HepG2 (cell line): ENCODE results near the gene METAP2. TPM values are rescaled to one million over a fixed set of nuclear protein-coding genes. Genes with fewer than 3 reads are reported as not detected.

Experiments used
- BORCS8-MEF2B ChIP-seq: sonication (generic); formaldehyde crosslinking; IDR thresholded peaks from 2 replicates; pipeline ENCODE4 v1.8.0; 2022; ENCODE audit warnings: mild to moderate bottlenecking, missing genetic modification reagents
- CREB3 ChIP-seq: sonication (generic); formaldehyde crosslinking; IDR thresholded peaks from 2 replicates; pipeline ENCODE4 v1.5.0; 2020; ENCODE audit warnings: missing genetic modification reagents
- CREBL2 ChIP-seq: sonication (generic); formaldehyde crosslinking; IDR thresholded peaks from 2 replicates; pipeline ENCODE4 v1.8.1; 2023; ENCODE audit warnings: missing genetic modification reagents, mild to moderate bottlenecking, borderline replicate concordance
- EED ChIP-seq: sonication (generic); formaldehyde crosslinking; IDR thresholded peaks from 2 replicates; pipeline ENCODE4 v1.5.0; 2020; ENCODE audit warnings: mild to moderate bottlenecking, missing genetic modification reagents
- ELK4 ChIP-seq: sonication (generic); formaldehyde crosslinking; IDR thresholded peaks from 2 replicates; pipeline ENCODE4 v1.9.0; 2021; ENCODE audit warnings: missing genetic modification reagents, borderline replicate concordance
- FLYWCH1 ChIP-seq: sonication (generic); formaldehyde crosslinking; IDR thresholded peaks from 2 replicates; pipeline ENCODE4 v1.8.1; 2023; ENCODE audit warnings: mild to moderate bottlenecking, missing genetic modification reagents
- HNRNPLL ChIP-seq: fragments of 200-400 bp; formaldehyde crosslinking; IDR thresholded peaks from 2 replicates; pipeline ENCODE4 v1.6.1; 2017; ENCODE audit warnings: mild to moderate bottlenecking, low read depth, low read length; ENCODE audit not compliant: poor library complexity, severe bottlenecking
- KLF12 ChIP-seq: sonication (generic); formaldehyde crosslinking; IDR thresholded peaks from 2 replicates; pipeline ENCODE4 v1.4.0; 2020; ENCODE audit warnings: missing genetic modification reagents, borderline replicate concordance
- MAF1 ChIP-seq: sonication (generic); formaldehyde crosslinking; IDR thresholded peaks from 2 replicates; pipeline ENCODE4 v1.5.0; 2020; ENCODE audit warnings: missing genetic modification reagents, borderline replicate concordance
- MAZ ChIP-seq, 2 experiments: sonication (generic) in 1 of 2; formaldehyde crosslinking in 1 of 2; IDR thresholded peaks; 2 replicates each; pipeline versions ENCODE4 v1.5.0 to v1.6.1; 2012 to 2020; ENCODE audit warnings: low read depth in 2 of 2, mild to moderate bottlenecking in 2 of 2, borderline replicate concordance in 1 of 2, improper control_type of control experiment in 1 of 2, low read length in 1 of 2, missing genetic modification reagents in 1 of 2, moderate library complexity in 1 of 2
- MTF2 ChIP-seq: sonication (generic); formaldehyde crosslinking; IDR thresholded peaks from 2 replicates; pipeline ENCODE4 v1.5.0; 2020; ENCODE audit warnings: missing genetic modification reagents, borderline replicate concordance
- NFRKB ChIP-seq: fragments of 450-650 bp; IDR thresholded peaks from 2 replicates; pipeline ENCODE4 v1.6.1; 2017
- SOX6 ChIP-seq, 2 experiments: fragments of 450-650 bp in 1 of 2; sonication (generic) in 1 of 2; formaldehyde crosslinking in 1 of 2; IDR thresholded peaks; 2 replicates each; pipeline versions ENCODE4 v1.4.0 to v1.6.1; 2017 to 2020; ENCODE audit warnings: antibody characterized with exemption in 1 of 2, mild to moderate bottlenecking in 1 of 2, missing genetic modification reagents in 1 of 2
- TFAP4 ChIP-seq: sonication (generic); IDR thresholded peaks from 2 replicates; pipeline ENCODE4 v1.6.1; 2016; ENCODE audit warnings: low read depth, borderline replicate concordance
- THAP11 ChIP-seq: IDR thresholded peaks from 2 replicates; pipeline ENCODE4 v1.6.1; 2016; ENCODE audit warnings: missing biosample characterization, missing genetic modification reagents
- TOE1 ChIP-seq: sonication (generic); formaldehyde crosslinking; IDR thresholded peaks from 2 replicates; pipeline ENCODE4 v1.4.0; 2020; ENCODE audit warnings: mild to moderate bottlenecking, missing genetic modification reagents
- U2AF1 ChIP-seq: fragments of 200-400 bp; formaldehyde crosslinking; optimal IDR thresholded peaks from 2 replicates; pipeline ENCODE3; 2017; ENCODE audit warnings: mild to moderate bottlenecking, low read depth, low read length
- ZBTB20 ChIP-seq: sonication (generic); formaldehyde crosslinking; IDR thresholded peaks from 2 replicates; pipeline ENCODE4 v1.8.1; 2023; ENCODE audit warnings: missing genetic modification reagents, low read depth, mild to moderate bottlenecking, borderline replicate concordance
- ZNF275 ChIP-seq: sonication (generic); formaldehyde crosslinking; IDR thresholded peaks from 2 replicates; pipeline ENCODE4 v1.8.0; 2022; ENCODE audit warnings: missing genetic modification reagents, mild to moderate bottlenecking, inconsistent platforms, borderline replicate concordance
- ZNF556 ChIP-seq: sonication (generic); formaldehyde crosslinking; IDR thresholded peaks from 2 replicates; pipeline ENCODE4 v1.4.0; 2020; ENCODE audit warnings: mild to moderate bottlenecking, missing genetic modification reagents, borderline replicate concordance
- ZNF563 ChIP-seq: sonication (generic); formaldehyde crosslinking; IDR thresholded peaks from 2 replicates; pipeline ENCODE4 v1.8.0; 2022; ENCODE audit warnings: mild to moderate bottlenecking, moderate library complexity, missing genetic modification reagents
- ZNF724P ChIP-seq: sonication (generic); formaldehyde crosslinking; IDR thresholded peaks from 2 replicates; pipeline ENCODE4 v1.8.0; 2022; ENCODE audit warnings: missing genetic modification reagents, borderline replicate concordance
- ZSCAN31 ChIP-seq: sonication (generic); formaldehyde crosslinking; IDR thresholded peaks from 2 replicates; pipeline ENCODE4 v1.5.0; 2020; ENCODE audit warnings: low read depth, mild to moderate bottlenecking, missing genetic modification reagents
- polyA plus RNA-seq, 8 experiments: library from polyadenylated mRNA; depleted of rRNA in 3 of 8; stranded (reverse) in 7 of 8; unstranded in 1 of 8; fragments of >200 nt; fragmentation: Illumina TruSeq in 4 of 8; extraction: Trizol in 4 of 8; gene quantifications; 2 replicates each; pipeline versions ENCODE4 v1.2.1 to v1.2.3, GENCODE V29; 2011 to 2016; ENCODE audit warnings: low read depth in 4 of 8, missing spikeins in 1 of 8, mixed read lengths in 1 of 8; ENCODE audit not compliant: insufficient read depth in 1 of 8
- total RNA-seq, 5 experiments: library from RNA; depleted of rRNA; stranded (reverse); fragments of >200 nt; fragmentation: Illumina TruSeq; extraction: Trizol; gene quantifications; 2 replicates each; pipeline ENCODE4 v1.2.3, GENCODE V29; 2016; ENCODE audit warnings: low read depth in 1 of 5

METAP2 gene
- total and polyA plus RNA-seq, 2 of the 13 experiments (the other 11 are each of a cell fraction or from before 2014, with no cell fraction given): 67.8 to 131 TPM

- TF ChIP-seq ZNF275 (CRISPR knock-in tag) (peak; percentile 71; the same call in 1 of the 2 replicates), TOE1 (CRISPR knock-in tag) (peak; percentile 35; the same call in 1 of the 2 replicates), MAF1 (CRISPR knock-in tag) (peak; percentile 90; the same call in 1 of the 2 replicates), THAP11 (CRISPR knock-in tag) (peak; percentile 95), CREBL2 (CRISPR knock-in tag) (no peak), HNRNPLL (peak; percentile 79), SOX6 (IDR thresholded peaks at IDR 0.05) (no peak), SOX6 (CRISPR knock-in tag; IDR thresholded peaks at IDR 0.05) (peak; percentile 61), MTF2 (CRISPR knock-in tag) (0 out of 2 replicates have a peak, but pooled peaks have one; percentile 57), ZNF556 (CRISPR knock-in tag) (0 out of 2 replicates have a peak, but pooled peaks have one; percentile 38), TFAP4 (peak; percentile 75; the same call in 1 of the 2 replicates), FLYWCH1 (no peak), NFRKB (peak; percentile 65; the same call in 1 of the 2 replicates), ZBTB20 (CRISPR knock-in tag) (peak; percentile 35; the same call in 1 of the 2 replicates), CREB3 (CRISPR knock-in tag) (peak; percentile 67), ZNF724P (CRISPR knock-in tag) (peak; percentile 63; the same call in 1 of the 2 replicates), ZNF563 (CRISPR knock-in tag) (peak; percentile 60; the same call in 1 of the 2 replicates), KLF12 (CRISPR knock-in tag) (peak; percentile 90; the same call in 1 of the 2 replicates), ZSCAN31 (peak; percentile 76; the same call in 1 of the 2 replicates), U2AF1 (peak; percentile 84), BORCS8-MEF2B (CRISPR knock-in tag) (peak; percentile 95), ELK4 (CRISPR knock-in tag) (no peak), EED (CRISPR knock-in tag) (peak; percentile 53; the same call in 1 of the 2 replicates), MAZ (IDR thresholded peaks at IDR 0.05; ENCODE audit: borderline replicate concordance, low read depth, low read length) (0 out of 2 replicates have a peak, but pooled peaks have one; percentile 31), MAZ (CRISPR knock-in tag; IDR thresholded peaks at IDR 0.05; ENCODE audit: low read depth) (no peak; the same call in 1 of the 2 replicates)
These were observed at the start of gene METAP2 (continued) for GRCh38 chr12:95473884-95474659.
